ENCODE data around the gene LHPP.

LHPP gene

GRCh38 chr10:124593431-124593985 is 131.9 kb downstream of the LHPP start:
- no peak for DNase-seq (ENCODE audit: low read depth in 3 of 3)

- DNase-seq (ENCODE audit: low read depth in 3 of 3) = no peak
Observed at GRCh38 chr10:124594240-124594639, 132.6 kb downstream of the LHPP start.

- no peak for DNase-seq (ENCODE audit: low read depth in 3 of 3)
Observed at GRCh38 chr10:124595143-124595883, 133.7 kb downstream of the LHPP start.

- DNase-seq (ENCODE audit: low read depth in 3 of 3) = no peak
Observed at GRCh38 chr10:124596116-124596785, 134.6 kb downstream of the LHPP start.

GRCh38 chr10:124596962-124597845 is 135.6 kb downstream of the LHPP start:
- no peak for DNase-seq (ENCODE audit: low read depth in 3 of 3)

- no peak for DNase-seq (ENCODE audit: low read depth in 3 of 3)
Observed at GRCh38 chr10:124597846-124598165, 136.2 kb downstream of the LHPP start.

GRCh38 chr10:124598196-124598595 is 136.6 kb downstream of the LHPP start:
- no peak for DNase-seq (ENCODE audit: low read depth in 3 of 3)

GRCh38 chr10:124598773-124599587 is 137.4 kb downstream of the LHPP start:
- DNase-seq (ENCODE audit: low read depth in 3 of 3) = no peak

GRCh38 chr10:124599588-124600050 is 138.0 kb downstream of the LHPP start:
- DNase-seq (ENCODE audit: low read depth in 3 of 3) = no peak

- DNase-seq (ENCODE audit: low read depth in 3 of 3) = no peak
Observed at GRCh38 chr10:124600051-124600880, 138.6 kb downstream of the LHPP start.

GRCh38 chr10:124601016-124601415 is 139.4 kb downstream of the LHPP start:
- no peak for DNase-seq (ENCODE audit: low read depth in 3 of 3)

GRCh38 chr10:124601431-124602120 is 140.0 kb downstream of the LHPP start:
- no peak for DNase-seq (ENCODE audit: low read depth in 3 of 3)

- DNase-seq (ENCODE audit: low read depth in 3 of 3) = no peak
Observed at GRCh38 chr10:124602121-124602561, 140.5 kb downstream of the LHPP start.

GRCh38 chr10:124602646-124603365 is 141.2 kb downstream of the LHPP start:
- DNase-seq (ENCODE audit: low read depth in 3 of 3) = no peak

GRCh38 chr10:124603376-124604213 is 142.0 kb downstream of the LHPP start:
- no peak for DNase-seq (ENCODE audit: low read depth in 3 of 3)

- DNase-seq (ENCODE audit: low read depth in 3 of 3) = no peak
Observed at GRCh38 chr10:124604214-124605000, 142.8 kb downstream of the LHPP start.

- DNase-seq (ENCODE audit: low read depth in 3 of 3) = no peak
Observed at GRCh38 chr10:124605001-124605370, 143.4 kb downstream of the LHPP start.
